Testis (tissue), 3 donors: ENCODE results near the gene ZFR2. TPM values are rescaled to one million over a fixed set of nuclear protein-coding genes. Genes with fewer than 3 reads are reported as not detected.

Experiments
- DNase-seq: peaks from one replicate; pipeline ENCODE4 v3.0.0-alpha.2; 2019
- H3K27ac ChIP-seq, 2 donors: fragments of 200-600 bp; sonication (generic); one replicate each; pipeline ENCODE4 v1.5.1; 2019
- H3K27me3 ChIP-seq: fragments of 200-600 bp; sonication (generic); one replicate; pipeline ENCODE4 v1.5.1; 2019
- H3K36me3 ChIP-seq: fragments of 200-600 bp; sonication (generic); one replicate; pipeline ENCODE4 v1.5.1; 2017; ENCODE audit warnings: low read depth; ENCODE audit errors: missing control alignments
- H3K4me1 ChIP-seq: fragments of 200-600 bp; sonication (generic); one replicate; pipeline ENCODE4 v1.5.1; 2019
- H3K4me3 ChIP-seq, 2 donors: fragments of 200-600 bp; sonication (generic); one replicate each; pipeline ENCODE4 v1.5.1; 2017 to 2019
- H3K9me3 ChIP-seq: fragments of 200-600 bp; sonication (generic); one replicate; pipeline ENCODE4 v1.5.1; 2017
- POLR2A ChIP-seq: fragments of 450-650 bp; IDR thresholded peaks from one replicate; pipeline ENCODE4 v1.6.1; 2017; ENCODE audit warnings: antibody characterized with exemption, mild to moderate bottlenecking, moderate library complexity
- WGBS, 2 donors: methylation state at CpG; one replicate each; pipeline ENCODE4 v1.1.5; 2018; 5-methylcytosine and 5-hydroxymethylcytosine counted together
- intact Hi-C: fragments of 100-400 bp; cut with DNase I; formaldehyde crosslinking; loops from one replicate; pipeline ENCODE4 v1.15.1; 2023; ENCODE audit warnings: low total_unique reads
- polyA plus RNA-seq: library from polyadenylated mRNA; stranded (reverse); fragments of 350-450 nt; fragmentation: Illumina TruSeq; extraction: RNeasy Lipid Tissue Mini Kit (QIAGEN cat#74804); gene quantifications from one replicate; pipeline ENCODE4 v1.2.3, GENCODE V29; 2014; ENCODE audit warnings: low read depth, low replicate concordance; ENCODE audit not compliant: insufficient read depth
- total RNA-seq, 2 donors: library from RNA; depleted of rRNA; stranded (reverse); fragments of >200 nt; gene quantifications; one replicate each; pipeline ENCODE4 v1.2.3, GENCODE V29; 2016
- TF ChIP-seq, protein P1 (sequence below), 3 experiments: fragments of 450-650 bp in 2 of 3; fragments of 200-600 bp in 1 of 3; sonication (generic) in 1 of 3; IDR thresholded peaks; one replicate each; pipeline ENCODE4 v1.5.1; 2016 to 2019; ENCODE audit warnings: antibody characterized with exemption in 3 of 3, mild to moderate bottlenecking in 2 of 3, moderate library complexity in 1 of 3

ZFR2 gene
- total and polyA plus RNA-seq, 3 donors from 2014 or later, result 23.4 to 35.0 (median 34.1) TPM

DNA sequence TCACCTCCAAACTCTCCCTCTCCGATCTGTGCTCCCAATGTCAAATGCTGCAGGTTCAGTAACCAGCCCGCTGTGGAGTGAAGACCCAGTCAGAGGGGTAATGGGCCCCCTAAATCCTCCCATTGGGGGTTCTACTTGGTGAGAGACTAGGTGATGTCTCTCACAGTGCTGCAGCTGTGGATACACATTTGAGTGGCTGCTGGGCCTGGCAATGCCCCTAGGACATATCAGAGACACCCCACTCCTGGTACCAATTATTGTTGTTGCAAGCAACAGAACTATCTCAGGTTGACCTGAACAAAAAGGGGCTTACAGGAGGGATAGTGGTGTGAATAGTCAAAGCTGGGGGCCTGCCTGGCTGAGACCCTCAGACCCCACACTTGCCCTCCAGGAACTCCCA is 87.2 kb downstream of the ZFR2 start:
- no peaks in the 10 kb centered on the region for H3K36me3 ChIP-seq
- 94 to 96% methylated on average over 2 of the region's 2 CpGs for WGBS, 2 donors
- no peaks in the 10 kb centered on the region for H3K9me3 ChIP-seq
- H3K4me1 ChIP-seq, result no peaks in the 10 kb centered on the region
- no peak overlapping the region for H3K27ac ChIP-seq
- H3K27me3 ChIP-seq, result no peaks in the 10 kb centered on the region
- intact Hi-C loops, result no loop called here
- TF ChIP-seq POLR2A, result no peak
- TF ChIP-seq, protein P1, sequence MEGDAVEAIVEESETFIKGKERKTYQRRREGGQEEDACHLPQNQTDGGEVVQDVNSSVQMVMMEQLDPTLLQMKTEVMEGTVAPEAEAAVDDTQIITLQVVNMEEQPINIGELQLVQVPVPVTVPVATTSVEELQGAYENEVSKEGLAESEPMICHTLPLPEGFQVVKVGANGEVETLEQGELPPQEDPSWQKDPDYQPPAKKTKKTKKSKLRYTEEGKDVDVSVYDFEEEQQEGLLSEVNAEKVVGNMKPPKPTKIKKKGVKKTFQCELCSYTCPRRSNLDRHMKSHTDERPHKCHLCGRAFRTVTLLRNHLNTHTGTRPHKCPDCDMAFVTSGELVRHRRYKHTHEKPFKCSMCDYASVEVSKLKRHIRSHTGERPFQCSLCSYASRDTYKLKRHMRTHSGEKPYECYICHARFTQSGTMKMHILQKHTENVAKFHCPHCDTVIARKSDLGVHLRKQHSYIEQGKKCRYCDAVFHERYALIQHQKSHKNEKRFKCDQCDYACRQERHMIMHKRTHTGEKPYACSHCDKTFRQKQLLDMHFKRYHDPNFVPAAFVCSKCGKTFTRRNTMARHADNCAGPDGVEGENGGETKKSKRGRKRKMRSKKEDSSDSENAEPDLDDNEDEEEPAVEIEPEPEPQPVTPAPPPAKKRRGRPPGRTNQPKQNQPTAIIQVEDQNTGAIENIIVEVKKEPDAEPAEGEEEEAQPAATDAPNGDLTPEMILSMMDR (IDR thresholded peaks at IDR 0.05), result no peak
- H3K4me3 ChIP-seq, result no peak overlapping the region
- DNase-seq, result no peak

DNA sequence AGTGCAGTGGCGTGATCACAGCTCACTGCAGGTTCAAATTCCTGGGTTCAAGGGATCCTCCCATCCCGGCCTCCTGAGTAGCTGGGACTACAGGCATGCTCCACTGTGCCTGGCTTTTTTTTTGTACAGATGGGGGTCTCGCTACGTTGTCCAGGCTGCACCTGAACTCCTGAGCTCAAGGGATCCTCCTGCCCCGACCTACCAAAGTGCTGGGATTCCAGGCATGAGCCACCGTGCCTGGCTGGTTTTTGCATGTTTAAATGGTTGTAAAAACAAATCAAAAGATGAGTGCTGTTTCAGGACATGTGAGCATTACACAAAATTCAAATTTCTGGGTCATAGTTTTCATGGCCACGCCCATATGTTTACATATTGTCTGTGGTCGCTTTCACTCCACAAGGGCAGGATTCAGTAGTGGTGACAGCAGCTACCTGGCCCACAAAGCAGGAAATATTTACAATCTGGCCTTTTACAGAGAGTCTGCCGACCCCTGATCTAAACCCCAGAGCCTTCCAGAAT is 88.0 kb downstream of the ZFR2 start:
- Histone ChIP-seq H3K27me3 (no peaks in the 10 kb centered on the region), H3K27ac (no peak overlapping the region), H3K36me3 (no peaks in the 10 kb centered on the region), H3K4me1 (no peaks in the 10 kb centered on the region), H3K4me3 (no peak overlapping the region), H3K9me3 (no peaks in the 10 kb centered on the region)
- TF ChIP-seq, protein P1 (IDR thresholded peaks at IDR 0.05), result no peak
- TF ChIP-seq POLR2A, result no peak
- DNase-seq, result no peak
- 91 to 95% methylated on average over 9 of the region's 9 CpGs for WGBS, 2 donors
- intact Hi-C loops, result no loop called here

DNA sequence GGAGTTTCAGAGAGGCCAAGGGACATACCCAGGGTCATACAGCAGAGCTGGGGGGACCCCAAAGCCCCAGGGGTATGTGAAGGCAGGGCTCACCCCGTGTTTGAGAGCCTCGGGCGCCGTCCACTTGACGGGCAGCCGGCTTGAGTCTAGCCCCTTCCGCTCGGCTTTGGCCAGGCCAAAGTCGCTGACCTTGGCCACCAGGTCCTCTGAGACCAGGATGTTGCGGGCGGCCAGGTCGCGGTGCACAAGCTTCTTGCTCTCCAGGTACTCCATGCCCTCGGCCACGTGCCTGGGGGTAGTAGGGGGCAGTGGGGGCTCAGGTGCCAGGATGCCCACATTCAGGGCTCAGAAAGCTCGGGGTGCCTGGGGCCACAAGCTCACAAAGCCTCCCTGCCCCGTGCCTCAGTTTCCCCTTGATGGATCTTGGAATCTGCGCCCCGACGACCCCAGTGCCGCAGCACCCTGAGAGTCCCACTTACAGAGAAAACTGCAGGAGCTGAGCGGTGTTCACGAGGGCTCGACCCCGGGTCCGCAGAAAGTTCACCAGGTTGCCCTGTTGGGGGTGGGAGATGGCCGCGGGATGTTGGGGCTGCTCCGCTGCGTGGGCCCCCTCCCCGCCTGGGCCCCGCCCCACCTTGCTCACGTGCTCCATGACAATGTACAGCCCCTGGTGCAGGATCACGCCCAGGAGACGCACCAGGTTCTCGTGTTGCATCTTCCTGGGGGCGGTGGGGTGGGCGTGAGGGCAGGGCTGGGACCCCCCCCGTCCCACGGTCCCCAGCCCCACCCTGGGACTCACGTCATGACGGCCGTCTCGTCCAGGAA is 89.7 kb downstream of the ZFR2 start:
- intact Hi-C loops, result no loop called here
- TF ChIP-seq POLR2A, result no peak
- TF ChIP-seq, protein P1 (IDR thresholded peaks at IDR 0.05), result no peak
- H3K4me3 ChIP-seq, result no peak overlapping the region
- DNase-seq, result no peak
- H3K4me1 ChIP-seq, result no peaks in the 10 kb centered on the region
- 68 to 74% methylated on average over 22 to 41 of the region's 44 CpGs for WGBS, 2 donors
- H3K36me3 ChIP-seq, result no peaks in the 10 kb centered on the region
- H3K9me3 ChIP-seq, result no peaks in the 10 kb centered on the region
- H3K27me3 ChIP-seq, result no peaks in the 10 kb centered on the region
- H3K27ac ChIP-seq, result no peak overlapping the region

DNA sequence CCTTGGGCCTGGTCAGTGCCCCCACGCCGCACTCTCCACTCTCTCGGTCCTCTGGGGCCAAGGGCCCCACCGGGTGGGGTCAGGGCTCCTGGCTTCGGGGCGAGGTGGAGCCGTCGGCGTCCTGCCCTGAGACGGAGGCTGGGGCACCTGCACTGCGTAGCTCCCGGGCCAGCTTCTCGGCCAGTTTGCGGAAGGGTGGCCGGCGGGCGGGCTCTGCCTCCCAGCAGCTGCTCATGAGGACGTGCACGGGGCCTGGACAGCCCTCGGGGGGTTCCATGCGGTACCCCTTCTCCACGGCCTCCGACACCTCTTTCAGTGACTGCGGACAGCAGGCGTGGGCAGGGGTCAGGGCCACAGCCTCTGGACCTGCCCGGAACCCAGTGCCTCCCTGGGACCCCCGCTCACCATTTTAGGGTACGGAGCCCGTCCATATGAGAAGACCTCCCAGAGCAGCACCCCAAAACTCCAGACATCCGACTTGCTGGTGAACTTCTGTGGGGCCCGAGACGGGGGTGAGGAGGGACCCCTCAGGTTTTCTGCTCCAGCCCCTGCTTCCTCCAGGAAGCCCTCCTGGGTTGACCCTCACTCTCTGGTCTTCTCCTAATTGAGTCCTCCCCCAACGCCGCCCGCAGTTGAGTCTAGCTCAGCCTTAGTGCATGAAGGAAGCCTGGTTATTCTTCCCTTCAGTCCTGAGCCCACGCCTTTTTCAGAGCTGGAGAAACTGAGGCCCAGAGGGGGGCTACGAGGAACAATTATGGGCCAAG is 90.6 kb downstream of the ZFR2 start:
- H3K4me1 ChIP-seq, result no peaks in the 10 kb centered on the region
- no peaks in the 10 kb centered on the region for H3K27me3 ChIP-seq
- 81 to 87% methylated on average over 23 to 37 of the region's 37 CpGs for WGBS, 2 donors
- intact Hi-C loops, result no loop called here
- no peaks in the 10 kb centered on the region for H3K9me3 ChIP-seq
- TF ChIP-seq, protein P1 (IDR thresholded peaks at IDR 0.05), result no peak
- no peak for TF ChIP-seq POLR2A
- no peaks in the 10 kb centered on the region for H3K36me3 ChIP-seq
- H3K27ac ChIP-seq, result no peak overlapping the region
- no peak for DNase-seq
- no peak overlapping the region for H3K4me3 ChIP-seq
